HG03520 (cell line): Measurements from ENCODE around the gene SP3.
"Not testable (repeated sequence)": the region's sequence is repeated elsewhere in the genome, so short reads cannot be mapped to it uniquely, and the experiment has no call there.

Source experiments
- ATAC-seq: cut with Tn5 transposase; IDR thresholded peaks from one replicate; pipeline ENCODE4 v1.9.1; 2021; ENCODE audit warnings: mild to moderate bottlenecking, moderate library complexity; ENCODE audit not compliant: unreplicated experiment

The SP3 gene

DNA sequence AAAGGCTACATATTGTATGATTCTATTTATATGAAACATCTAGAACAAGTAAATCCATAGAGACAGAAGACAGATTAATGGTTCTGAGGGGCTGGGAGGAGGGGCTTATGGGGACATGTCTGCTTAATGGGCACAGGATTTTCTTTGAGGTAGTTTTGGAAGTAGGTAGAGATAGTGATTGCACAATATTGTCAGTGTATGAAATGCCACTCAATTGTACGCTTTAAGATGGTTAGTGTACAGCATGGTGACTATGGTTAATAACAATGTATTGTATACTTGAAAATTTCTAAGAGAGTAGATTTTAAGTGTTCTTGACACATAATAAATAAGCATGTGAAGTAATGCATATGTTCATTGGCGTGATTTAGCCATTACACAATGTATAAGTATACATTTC lies 68.4 kb downstream of the SP3 start:
- no peak for ATAC-seq

DNA sequence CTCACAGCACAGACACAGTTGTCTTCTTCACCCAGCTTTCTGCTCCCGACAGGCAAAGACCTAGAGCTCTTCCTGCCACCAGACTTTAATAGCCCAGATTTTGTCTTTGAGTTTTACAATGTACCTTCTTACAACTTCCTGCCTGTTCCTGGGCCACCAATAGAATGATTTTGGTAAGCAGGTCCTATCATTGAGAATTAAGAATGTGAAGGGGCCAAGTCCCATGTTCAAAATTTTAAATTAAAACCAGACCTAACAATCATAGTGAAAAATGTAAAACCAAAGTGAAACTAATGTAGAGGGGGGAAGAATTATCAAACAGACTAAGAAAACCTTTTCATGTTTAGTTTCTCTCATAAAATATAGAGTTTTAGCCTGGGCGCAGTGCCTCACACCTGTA lies 72.8 kb downstream of the SP3 start:
- ATAC-seq = no peak

DNA sequence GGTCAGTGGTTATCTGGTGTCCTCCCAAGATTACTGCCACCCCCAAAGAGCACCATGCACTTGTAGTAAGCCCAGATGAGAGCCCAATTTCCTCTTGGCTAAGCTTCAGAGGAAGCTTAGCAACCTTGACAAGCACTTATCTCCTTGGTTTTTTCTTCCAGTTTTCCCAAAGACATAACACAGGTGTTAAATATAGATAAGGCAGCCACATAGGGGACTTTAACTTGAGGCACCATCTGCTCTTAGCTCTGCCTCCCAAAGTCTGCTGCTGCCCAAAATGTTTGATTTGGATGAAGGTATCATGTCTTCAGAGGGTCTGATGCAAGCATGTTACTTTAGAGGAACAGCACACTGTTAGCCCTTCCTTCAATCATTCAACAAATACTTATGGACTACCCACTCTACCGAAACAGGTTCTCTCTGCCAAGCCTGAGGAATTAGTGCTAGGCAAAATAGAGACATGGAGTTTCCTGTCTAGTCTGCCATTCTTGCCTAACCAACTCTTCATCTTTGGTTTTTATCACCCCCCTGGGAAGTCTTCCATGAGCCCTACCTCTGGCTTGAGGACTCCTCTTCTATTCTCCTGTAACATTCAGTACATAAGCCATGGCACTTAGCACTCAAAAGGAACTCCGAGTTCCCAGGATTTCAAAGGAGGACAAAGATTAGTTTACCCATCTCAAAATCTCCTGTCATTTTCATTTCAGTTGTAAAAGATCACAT lies 73.7 kb downstream of the SP3 start:
- no peak for ATAC-seq

DNA sequence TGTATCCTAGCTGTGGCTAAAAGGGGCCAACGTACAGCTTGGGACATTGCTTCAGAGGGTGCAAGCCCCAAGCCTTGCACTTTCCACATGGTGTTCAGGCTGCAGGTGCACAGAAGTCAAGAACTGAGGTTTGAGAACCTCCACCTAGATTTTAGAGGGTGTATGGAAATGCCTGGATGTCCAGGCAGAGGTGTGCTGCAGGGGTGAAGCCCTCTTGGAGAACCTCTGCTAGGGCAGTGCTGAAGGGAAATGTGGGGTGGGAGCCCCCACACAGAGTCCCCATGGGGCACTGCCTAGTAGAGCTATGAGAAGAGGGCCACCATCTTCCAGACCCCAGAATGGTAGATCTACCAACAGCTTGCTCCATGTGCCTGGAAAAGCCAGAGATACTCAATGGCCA lies 75.7 kb downstream of the SP3 start:
- ATAC-seq = not testable (repeated sequence)

DNA sequence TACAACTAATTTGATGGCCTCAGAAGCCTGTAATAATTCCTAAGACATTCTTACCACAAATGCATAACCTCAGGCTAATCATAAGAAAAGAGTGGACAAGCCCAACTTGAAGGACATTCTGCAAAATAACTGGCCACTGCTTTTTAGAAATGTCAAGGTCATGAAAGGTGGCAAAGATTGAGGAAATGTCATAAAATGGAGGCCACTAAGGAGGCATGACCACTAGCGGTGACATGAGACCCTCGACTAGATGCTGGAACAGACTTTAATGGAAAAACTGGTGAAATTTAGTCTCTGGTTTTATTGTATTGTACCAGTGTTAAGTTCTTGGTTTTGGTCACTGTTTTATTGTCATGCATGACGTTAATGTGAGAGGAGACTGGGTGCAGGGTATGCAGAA lies 78.6 kb downstream of the SP3 start:
- no peak for ATAC-seq

DNA sequence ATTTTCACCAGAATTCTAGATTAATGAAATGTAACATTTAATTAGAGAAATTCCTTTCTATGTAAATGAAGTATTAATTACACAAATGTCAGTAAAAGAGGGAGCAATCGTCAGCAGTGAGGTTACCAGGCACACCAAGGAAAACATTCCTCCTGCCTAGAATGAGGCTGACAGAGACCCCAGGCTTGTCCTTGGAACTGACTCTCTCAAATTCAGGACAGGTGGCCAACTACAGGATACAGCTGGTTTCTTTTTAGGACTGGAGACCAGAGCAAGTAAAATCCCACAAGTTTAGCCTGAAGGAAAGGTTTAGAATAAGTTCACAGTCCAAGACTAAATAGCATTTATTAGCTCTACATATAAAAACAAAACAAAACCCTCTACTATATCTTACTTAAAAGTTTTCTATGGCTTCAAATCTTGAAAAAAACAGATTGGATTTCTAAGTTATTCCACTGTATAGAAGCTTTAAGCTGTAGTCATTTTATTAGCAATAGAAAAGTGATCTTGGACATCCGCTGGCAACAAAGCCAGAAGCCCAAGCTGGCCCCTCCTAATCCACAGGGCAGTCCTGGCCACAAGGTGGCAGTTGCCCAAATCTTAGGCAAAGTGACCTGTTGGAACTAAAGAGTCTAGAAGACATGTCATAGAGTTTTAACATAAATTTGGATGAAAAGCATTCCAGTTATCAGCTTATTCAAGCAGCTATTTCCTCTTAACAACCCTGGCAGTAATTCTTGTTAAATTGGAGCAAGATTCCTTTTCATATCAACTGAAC lies 81.0 kb downstream of the SP3 start:
- ATAC-seq = no peak

DNA sequence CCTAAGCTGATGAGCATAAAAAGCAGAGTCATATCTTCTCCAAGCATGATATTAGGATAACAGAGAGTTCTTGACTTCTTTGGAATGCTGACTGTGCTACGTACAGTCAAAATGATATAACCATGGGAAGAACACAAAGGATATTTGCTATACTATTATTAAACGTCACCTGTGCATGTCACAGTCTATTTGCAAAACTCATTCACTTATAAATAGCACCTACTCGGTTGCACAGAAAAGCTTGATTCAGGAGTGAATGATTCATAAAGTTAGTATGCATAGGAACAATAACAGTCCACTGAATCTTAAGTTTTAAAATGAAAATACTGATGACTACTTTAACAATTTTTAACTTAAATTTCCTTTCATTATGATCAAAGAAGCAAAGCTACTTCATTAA lies 83.3 kb downstream of the SP3 start:
- ATAC-seq = no peak

DNA sequence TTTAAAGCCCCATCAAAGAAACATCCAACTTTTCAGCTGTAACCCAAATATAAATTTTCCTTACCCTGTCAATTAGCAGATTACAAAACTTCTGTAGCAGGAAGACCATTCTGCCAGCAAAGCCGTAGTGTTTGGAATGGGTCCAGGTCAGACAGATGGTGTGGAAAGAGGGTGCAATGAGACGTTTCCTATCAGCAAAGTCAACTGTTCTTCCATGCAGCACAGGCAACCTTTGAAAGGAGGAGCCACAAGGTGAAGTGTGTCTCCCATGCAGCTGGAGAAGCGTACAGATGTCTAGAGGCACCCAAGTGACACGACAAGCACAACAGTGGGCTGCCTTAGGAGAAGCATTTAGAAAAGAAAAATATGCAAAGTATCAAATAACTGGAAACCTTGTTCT lies 83.7 kb downstream of the SP3 start:
- ATAC-seq = no peak

DNA sequence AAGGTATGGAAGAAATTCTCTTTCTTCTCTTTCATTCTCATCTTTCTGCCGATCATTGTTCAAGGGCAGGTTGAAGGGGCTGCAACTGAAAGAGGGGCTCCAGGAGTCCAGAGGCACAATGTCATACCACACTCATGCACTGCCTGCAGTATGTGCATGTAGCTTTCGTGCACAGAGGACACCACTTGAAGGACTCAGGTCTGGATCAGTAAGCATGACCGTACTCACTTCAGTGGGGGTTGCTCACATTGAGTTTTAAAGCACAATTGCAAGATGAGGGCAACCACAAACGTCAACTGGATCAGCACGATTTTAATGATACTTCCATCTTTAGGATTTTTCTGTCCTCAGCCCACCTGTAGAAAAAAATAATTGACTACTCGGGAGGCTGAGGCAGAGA lies 84.6 kb downstream of the SP3 start:
- no peak for ATAC-seq

DNA sequence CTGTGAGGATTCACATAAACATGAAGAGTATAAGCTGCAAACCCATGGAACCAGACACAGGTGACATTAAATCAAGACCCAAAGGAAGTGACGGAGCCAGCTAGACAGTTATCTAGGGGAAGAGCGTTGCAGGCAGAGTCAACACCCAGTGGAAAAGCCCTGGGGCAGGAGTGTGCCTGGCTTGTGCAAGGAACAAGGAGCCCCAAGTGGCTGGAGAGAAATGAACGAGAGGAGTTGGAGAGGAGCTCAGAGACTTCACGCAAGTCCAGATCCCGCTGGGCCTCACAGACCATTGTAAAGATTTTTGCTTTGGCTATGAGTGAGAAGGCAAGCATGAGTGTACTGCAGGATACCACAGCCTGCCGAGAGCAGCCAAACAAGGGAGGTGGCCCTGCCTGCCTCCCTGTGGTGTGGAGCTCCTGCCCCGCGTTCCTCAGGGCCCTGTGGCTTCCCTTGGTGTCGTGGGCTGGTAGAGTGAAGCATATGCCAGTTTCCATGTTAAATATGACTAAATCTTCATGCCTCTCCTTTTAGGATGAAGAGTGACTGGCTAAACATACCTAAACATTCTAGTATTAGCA lies 88.2 kb downstream of the SP3 start:
- no peak for ATAC-seq

DNA sequence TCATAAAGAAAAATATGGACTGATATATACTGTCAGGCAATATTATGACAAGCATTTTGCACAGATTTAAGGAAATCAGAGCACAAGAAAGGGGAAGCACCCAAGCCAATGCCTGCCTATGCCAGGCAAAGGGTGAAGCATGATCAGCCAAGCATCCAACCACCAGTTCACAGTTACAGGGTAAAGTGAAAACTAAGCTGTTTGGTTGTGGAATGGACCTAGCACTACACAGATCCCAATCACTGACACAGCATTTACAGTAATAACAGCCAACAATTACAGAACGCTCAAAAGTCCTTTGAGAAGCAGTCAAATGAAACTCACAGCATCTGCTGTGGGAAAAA lies 90.3 kb downstream of the SP3 start:
- no peak for ATAC-seq

DNA sequence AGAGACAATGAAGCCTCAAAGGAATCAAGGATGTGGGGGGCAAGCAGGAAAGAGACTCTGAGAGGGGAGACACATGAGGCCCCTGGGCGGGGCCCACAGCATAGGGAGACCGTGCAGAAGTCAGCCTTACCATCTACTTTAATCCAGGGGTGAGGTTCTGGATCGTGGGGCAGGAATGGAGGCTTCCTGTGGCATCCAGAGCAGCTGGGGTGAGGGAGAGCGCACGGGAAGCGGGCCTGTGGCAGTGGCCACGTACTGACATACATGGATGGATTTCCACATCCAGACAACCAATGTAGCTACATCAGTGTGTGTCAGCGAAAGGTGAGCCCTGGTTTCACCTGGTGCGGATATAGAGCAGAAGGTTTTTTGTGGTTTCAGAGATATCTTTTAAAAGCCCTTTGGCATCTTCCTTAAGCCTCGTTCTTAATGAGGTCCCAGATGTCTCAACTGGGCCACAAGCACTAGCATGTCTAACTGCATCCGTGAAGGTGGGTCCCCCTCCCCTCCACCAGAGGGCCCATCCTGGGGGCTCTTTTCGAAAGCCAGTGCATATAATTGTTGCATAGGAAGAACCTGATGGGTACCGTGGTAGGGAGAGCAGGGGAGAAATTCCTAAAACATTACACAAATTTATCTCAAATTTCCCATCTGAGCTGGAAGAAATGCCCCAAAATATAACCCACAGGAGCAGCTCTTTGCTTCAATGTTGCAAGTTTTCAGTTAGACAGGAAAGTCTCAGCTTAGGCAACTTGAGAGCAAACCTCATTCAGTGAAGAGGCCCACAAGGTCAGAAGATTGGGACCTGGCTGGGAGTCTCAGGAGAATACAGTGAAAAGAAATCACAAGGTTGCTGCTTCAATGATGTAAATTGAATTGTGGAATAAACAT lies 90.9 kb downstream of the SP3 start:
- ATAC-seq = no peak

DNA sequence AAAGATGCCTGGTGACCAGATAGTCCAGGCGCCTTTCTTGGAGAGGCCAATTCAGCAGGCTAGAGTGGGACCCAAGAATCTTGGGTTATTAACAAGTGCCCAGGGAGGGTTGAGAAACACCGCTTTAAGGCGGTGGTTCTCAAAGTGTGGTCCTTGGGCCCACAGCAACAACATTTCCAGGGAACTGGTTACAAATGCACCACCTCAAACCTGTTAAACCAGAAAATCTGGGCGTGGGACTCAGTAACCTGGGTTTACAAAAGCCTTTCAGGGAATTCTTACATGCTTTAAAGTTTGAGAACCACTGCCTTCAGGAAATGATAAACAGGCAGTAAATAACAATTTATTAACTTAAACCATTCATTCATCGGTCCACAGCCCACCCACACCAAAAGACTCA lies 92.5 kb downstream of the SP3 start:
- ATAC-seq = no peak

DNA sequence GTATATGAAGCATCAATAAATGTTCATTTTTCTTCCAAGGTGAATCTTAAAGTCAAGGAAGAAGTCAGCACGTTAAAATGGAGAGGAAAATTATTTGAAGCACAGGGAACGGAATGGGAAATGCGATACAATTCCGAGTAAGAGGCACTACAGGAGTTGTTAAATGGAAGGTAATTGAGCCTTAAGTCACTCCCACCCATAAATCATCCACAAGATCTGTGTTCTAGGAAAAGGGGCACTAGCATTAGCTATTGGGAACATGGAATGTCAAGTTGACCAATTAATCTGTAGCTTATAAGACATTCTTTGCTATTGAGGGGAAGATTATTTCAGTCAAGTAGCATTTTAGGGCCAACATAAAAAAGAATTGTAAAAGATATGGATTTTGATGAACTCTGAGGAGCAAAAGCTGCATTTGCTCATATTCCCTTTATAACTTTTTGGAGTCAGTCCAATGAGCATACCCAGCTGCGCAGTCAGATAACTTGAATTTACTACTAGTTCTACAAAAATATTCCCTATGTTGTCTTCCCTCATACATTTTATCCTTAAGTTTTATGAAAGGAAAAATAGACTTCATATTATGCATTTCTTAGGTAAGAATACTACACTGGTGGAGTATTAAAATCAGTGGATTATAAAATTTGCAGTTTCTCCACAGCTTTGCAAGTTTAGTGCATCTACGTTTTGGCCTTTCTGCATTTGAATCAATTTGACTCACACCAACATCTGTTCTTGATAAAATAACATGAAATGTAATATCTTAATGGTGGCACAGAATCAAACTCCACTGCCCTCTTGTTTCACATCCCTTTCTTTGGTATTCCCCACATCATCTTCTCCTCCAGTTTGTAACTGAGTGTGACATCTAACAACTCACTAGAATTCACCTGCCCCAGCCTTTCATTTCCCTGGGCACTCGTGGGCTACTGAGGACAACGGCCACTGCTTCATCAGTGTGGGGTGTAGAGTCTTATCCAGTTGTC lies 95.6 kb downstream of the SP3 start:
- no peak for ATAC-seq

DNA sequence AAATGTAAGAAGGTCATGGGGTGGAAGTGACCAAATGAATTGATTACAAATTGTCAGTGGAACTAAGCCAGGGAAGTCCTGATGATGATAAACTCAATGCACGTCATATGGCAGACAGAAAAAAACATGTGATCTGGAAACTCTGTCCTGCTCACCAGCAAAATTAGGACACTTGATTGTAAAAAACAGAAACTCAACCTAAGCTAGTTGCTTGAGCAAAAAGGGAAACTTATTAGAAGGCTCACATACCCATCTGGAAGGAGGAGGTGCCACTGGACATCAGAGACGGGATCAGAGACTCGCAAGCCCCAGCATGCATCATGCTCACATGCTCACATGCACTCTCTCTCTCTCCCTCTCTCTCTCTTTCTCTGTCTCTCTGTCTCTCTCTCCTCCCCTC lies 96.8 kb downstream of the SP3 start:
- no peak for ATAC-seq

DNA sequence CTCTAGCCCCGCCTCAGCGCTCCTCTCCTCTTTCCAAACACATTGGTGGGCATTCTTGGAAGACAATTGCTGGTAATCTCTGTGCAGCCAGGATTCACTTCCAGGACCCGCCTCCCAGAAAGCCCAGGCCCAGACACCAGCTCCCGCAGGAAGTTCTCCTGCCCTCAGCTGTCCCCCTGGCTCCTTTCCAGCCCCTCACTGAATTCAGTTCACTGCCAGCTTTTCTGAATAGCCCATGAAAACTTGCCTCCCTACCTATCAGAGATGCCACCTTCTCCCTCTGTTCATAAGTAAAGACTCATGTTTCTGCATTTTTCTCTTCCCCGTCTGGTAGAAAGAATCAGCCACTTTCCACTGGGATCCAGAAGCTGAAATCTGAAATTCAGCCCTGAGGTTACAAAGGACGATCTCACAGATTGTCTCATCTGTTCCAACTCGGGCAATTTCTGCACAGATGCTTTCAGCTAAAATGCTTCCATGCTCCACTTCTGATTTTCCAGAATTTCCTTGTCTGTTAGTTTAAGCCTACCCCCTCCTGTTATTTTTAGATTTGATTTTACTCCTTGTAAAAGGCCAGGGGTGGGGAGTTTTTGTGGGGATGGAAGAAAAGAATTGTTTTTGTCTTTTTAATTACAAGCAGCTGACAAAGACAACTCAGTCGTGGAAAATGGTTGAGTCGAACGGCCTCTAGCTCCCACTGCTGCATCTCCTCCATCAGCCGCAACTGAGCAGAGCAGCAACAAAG lies 98.1 kb downstream of the SP3 start:
- no peak for ATAC-seq

DNA sequence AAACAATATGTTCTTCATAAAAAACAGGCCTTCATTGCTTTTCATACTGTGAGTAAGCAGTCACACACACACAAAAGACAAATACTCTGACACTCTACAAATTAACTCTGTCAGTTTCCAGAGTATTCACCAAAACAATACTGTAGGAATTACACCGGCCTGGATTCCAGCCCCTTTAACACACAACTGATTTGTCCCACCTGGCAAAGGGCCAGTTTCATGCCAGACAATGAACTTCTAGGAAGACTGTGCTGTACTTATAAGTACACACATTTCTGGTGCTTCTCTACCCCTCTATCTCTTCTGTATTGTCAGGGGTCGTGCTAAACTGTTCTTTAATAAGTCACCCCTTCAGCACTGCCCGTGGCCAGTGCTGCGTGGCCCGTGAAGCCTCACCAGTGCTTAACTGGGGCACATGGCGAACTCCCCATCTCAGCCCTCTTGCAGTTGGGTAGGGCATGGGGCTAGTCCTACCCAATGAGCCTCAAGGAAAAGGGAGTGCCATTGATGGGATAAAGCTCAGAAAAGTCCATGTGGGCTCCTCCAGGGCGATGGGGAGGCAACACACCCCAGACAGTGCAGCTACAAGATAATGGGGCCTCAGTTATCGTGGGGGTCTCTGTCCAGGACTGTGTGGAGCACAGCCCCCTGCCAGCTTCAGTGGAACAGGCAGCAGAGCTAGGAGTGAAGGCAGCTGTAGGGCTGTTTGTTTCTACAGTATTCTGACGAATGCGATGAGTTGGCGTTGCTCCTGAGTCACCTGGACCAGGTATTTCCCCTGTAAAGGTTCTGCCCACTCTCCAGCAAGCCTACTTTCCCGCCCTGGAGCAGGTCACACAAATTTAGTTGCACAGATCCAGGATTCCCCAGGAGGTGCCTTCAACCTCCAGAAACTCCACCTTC lies 99.0 kb downstream of the SP3 start:
- ATAC-seq = no peak

DNA sequence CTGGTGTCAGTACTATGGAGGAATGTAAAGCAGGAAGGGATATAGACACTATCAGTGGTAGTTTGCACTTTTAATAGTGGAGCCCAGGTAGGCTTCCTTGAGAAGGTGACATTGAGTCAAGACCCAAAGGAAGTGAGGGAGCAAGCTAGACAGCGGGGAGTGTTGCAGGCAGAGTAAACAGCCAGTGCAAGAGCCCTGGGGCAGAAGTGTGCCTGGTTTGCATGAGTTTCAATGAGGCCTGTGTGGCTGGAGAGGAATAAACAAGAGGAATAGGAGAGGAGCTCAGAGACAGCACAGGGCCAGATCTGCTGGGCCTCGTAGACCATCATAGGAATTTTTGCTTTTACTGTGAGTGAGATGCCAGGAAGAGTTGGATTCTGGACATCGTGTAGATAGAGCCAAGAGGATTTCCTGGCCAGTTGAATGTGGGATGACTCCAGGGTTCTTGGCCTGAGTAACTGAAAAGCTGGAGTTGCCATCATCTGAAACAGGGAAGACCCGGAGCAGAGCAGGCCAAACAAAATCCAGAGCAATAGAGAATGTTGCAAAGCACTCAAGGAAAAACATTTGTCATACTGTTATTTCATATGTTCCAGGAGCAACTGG lies 102.5 kb downstream of the SP3 start:
- no peak for ATAC-seq
